ENCODE data around the gene TAF1C. TPM values are rescaled to one million over a fixed set of nuclear protein-coding genes. Genes with fewer than 3 reads are reported as not detected.
A peak's percentile ranks its signal among the peaks of the same experiment; 100 is the strongest.

The TAF1C gene
- total and polyA plus RNA-seq, 2 of the 4 experiments (the other 2 are of a cell fraction): 7.3 to 35.5 TPM

DNA sequence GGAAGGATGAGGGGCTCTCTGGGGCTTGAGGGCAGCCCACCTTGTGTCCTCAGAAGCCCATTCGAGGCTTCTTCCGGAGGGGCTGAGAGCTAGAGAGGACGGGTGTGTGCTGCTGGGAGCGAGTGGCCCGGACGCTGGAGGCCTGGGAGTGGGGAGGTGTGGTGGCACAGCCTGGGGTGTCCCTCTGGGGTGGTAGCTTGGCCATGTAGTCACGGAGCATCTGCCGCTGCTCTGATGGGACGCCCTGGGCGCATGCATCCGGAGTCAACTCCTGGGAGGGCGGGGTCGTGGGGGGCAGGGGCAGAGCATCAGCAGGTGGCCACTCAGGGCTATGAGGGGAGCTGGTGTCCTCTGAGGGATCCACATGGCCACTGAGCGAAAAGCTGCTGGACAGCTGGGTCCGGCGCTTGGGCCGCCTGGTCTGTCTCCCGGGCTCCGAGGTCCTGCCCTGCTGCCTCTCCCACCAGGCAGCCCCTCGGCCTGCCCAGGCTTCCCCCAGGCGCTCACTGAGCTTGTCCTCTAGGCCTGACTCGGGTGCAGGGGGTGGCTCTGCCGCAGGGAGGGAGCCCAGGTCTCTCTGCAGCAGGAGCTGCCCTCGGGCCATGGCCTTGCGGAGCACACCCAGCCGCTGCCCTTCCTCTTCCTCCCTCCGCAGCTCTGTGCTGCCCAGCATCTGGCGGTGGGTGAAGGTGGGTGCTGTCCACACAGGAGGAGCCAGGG lies 7.8 kb downstream of the TAF1C start (continued):
- no peak for TF ChIP-seq RCOR1 (IDR thresholded peaks at IDR 0.05; ENCODE audit: insufficient replicate concordance, low read length)

DNA sequence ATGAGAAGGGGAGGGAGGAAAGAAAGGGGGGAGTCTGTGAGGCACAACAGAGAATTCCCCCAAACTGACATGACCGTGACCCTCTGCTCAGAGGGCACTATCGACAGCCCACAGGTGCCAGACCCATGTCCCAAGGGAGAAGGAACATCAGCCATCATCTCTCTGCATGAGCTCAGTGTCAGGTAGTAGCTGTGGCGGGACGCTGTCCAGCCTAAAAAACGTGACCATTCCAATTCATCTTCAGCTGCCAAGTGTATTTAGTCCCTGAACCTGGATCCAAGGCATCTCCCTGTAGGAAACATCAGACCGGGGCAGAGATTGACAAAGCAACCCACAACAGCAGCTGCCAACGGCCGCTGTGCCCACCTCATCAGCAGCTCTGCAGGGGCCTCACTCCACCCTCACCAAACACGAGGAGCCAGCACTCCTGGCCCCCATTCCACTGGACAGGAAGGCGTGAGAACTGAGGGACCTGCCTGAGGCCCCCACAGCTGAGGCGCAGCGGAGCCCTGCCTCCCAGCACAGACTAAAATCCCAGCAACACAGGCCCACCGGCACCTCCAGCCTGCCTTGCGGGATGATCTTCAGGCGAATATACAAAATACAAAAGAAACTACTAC lies 8.6 kb downstream of the TAF1C start:
- H3K56ac ChIP-seq (ENCODE audit: extremely low read depth, insufficient read depth, low read length): no peak overlapping the region
- peak overlapping the region; percentile 57; the same call in 1 of the 2 replicates for H2BK120ac ChIP-seq (ENCODE audit: low read depth, low read length)
- H2BK15ac ChIP-seq (ENCODE audit: low read depth, low read length): no peak overlapping the region
- ChIA-PET POLR2A (ENCODE audit: unreplicated experiment) (interaction anchor here (0.8 kb wide), 1 partner anchor 129 kb away, joined by 3 read pairs; no protein-coding TSS in a partner anchor), CTCF (interaction anchor here (0.9 to 1.1 kb wide), 4 partner anchors 8 to 130 kb away, joined by 3 to 4 read pairs (median 3); partner anchors contain the start of genes MBTPS1 and TAF1C)
- H2AK5ac ChIP-seq (ENCODE audit: low read depth, low read length): peak overlapping the region; percentile 67; the same call in 1 of the 2 replicates
- no peak overlapping the region for H3K18ac ChIP-seq (ENCODE audit: low read depth, low read length)
- H2BK5ac ChIP-seq (ENCODE audit: low read depth, low read length, poor library complexity, severe bottlenecking): no peak overlapping the region
- no peak overlapping the region for H3K14ac ChIP-seq (replicated peaks; ENCODE audit: low read depth, low read length)
- WGBS, 2 experiments (ENCODE audit: extremely low coverage in 2 of 2, insufficient read length in 1 of 2): no CpG with 5 or more reads among the region's 15 CpGs
- ATAC-seq (ENCODE audit: low read depth) (no peak), DNase-seq (no peak)
- H2AK9ac ChIP-seq (replicated peaks; ENCODE audit: low read depth, low read length, poor library complexity): peak overlapping the region; percentile 8
- H3K23ac ChIP-seq (ENCODE audit: low read depth, low read length): no peak overlapping the region
- dilution Hi-C loops (cut with HindIII; ENCODE audit: low sequenced_read_pairs, unreplicated experiment): no loop called here
- H3K9me1 ChIP-seq (ENCODE audit: insufficient read depth, low read length): peaks cover 12% of the 10 kb centered on the region; the same call in 1 of the 2 replicates
- intact Hi-C loops (cut with micrococcal nuclease): loop anchor here (5.0 kb wide), 3 partner anchors 61 to 129 kb away; partner anchors contain the start of gene MBTPS1
- H2AFZ ChIP-seq (replicated peaks; ENCODE audit: low read length, poor library complexity): no peak overlapping the region
- no peaks in the 10 kb centered on the region for H3K9me3 ChIP-seq (ENCODE audit: control insufficient read depth, insufficient read depth, low read length)
- in situ Hi-C loops (cut with MboI; ENCODE audit: low sequenced_read_pairs): loop anchor here (5.0 to 10.0 kb wide), 2 partner anchors 91 to 213 kb away; partner anchors contain the start of gene NECAB2
- no peaks in the 10 kb centered on the region for H3K27me3 ChIP-seq (ENCODE audit: control insufficient read depth, insufficient read depth, low read length)
- peaks cover 44% of the 10 kb centered on the region for H3K36me3 ChIP-seq (ENCODE audit: control insufficient read depth, insufficient read depth, low read length)
- H3K4me2 ChIP-seq (ENCODE audit: low read depth, low read length): no peak overlapping the region
- H4K8ac ChIP-seq (ENCODE audit: low read depth in 2 of 2, low read length in 2 of 2): no peak overlapping the region
- H3K27ac ChIP-seq (ENCODE audit: insufficient read depth, low read length): peak overlapping the region; percentile 9; the same call in 1 of the 2 replicates
- no TSS peak for BruUV-seq (replicated peaks)
- peaks cover 15% of the 10 kb centered on the region for H3K4me1 ChIP-seq (ENCODE audit: control insufficient read depth, insufficient read depth, low read length)
- H3K9ac ChIP-seq (ENCODE audit: low read depth, low read length): no peak overlapping the region
- H4K5ac ChIP-seq (ENCODE audit: low read depth, low read length): no peak overlapping the region
- H2BK20ac ChIP-seq (ENCODE audit: low read depth, low read length): peak overlapping the region; percentile 62; the same call in 1 of the 2 replicates
- H4K91ac ChIP-seq (ENCODE audit: insufficient read depth, low read depth, low read length): 0 out of 2 replicates have a peak overlapping the region, but pooled peaks have one; percentile 2
- H3K4ac ChIP-seq (ENCODE audit: low read depth, low read length): peak overlapping the region; percentile 29; the same call in 1 of the 2 replicates
- no peak overlapping the region for H3K4me3 ChIP-seq (ENCODE audit: insufficient read depth, low read depth, low read length)
- TF ChIP-seq MAFK (IDR thresholded peaks at IDR 0.05; ENCODE audit: low read depth, low read length): no peak
- no peak for TF ChIP-seq RFX5 (IDR thresholded peaks at IDR 0.05; ENCODE audit: low read depth, low read length)
- no peak for TF ChIP-seq NFE2L2 (IDR thresholded peaks at IDR 0.05; ENCODE audit: low read depth, low read length)
- no peak; the same call in 1 of the 2 replicates for TF ChIP-seq BHLHE40 (IDR thresholded peaks at IDR 0.05; ENCODE audit: low read depth, low read length)
- TF ChIP-seq, protein P1, sequence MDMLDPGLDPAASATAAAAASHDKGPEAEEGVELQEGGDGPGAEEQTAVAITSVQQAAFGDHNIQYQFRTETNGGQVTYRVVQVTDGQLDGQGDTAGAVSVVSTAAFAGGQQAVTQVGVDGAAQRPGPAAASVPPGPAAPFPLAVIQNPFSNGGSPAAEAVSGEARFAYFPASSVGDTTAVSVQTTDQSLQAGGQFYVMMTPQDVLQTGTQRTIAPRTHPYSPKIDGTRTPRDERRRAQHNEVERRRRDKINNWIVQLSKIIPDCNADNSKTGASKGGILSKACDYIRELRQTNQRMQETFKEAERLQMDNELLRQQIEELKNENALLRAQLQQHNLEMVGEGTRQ (IDR thresholded peaks at IDR 0.05; ENCODE audit: low read depth, low read length): no peak
- TF ChIP-seq CEBPB (IDR thresholded peaks at IDR 0.05; ENCODE audit: low read depth, low read length): no peak
- TF ChIP-seq, protein P2, sequence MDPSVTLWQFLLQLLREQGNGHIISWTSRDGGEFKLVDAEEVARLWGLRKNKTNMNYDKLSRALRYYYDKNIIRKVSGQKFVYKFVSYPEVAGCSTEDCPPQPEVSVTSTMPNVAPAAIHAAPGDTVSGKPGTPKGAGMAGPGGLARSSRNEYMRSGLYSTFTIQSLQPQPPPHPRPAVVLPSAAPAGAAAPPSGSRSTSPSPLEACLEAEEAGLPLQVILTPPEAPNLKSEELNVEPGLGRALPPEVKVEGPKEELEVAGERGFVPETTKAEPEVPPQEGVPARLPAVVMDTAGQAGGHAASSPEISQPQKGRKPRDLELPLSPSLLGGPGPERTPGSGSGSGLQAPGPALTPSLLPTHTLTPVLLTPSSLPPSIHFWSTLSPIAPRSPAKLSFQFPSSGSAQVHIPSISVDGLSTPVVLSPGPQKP (IDR thresholded peaks at IDR 0.05; ENCODE audit: borderline replicate concordance, low read depth, low read length): no peak
- no peak for TF ChIP-seq CHD1 (IDR thresholded peaks at IDR 0.05; ENCODE audit: low read depth, low read length)
- TF ChIP-seq RAD21 (IDR thresholded peaks at IDR 0.05; ENCODE audit: low read length): no peak
- no peak for TF ChIP-seq MXI1 (IDR thresholded peaks at IDR 0.05; ENCODE audit: borderline replicate concordance, low read depth, low read length)
- no peak for TF ChIP-seq MAZ (IDR thresholded peaks at IDR 0.05; ENCODE audit: borderline replicate concordance, low read depth, low read length)
- TF ChIP-seq POLR2A (IDR thresholded peaks at IDR 0.05; ENCODE audit: low read depth, low read length): no peak
- H3K79me1 ChIP-seq (ENCODE audit: low read depth in 1 of 2, low read length in 2 of 2): peaks cover 3 to 27% of the 10 kb centered on the region in 2 experiments; a peak in 3 of 4 replicates
- H4K20me1 ChIP-seq (ENCODE audit: insufficient read depth, low read length): peaks cover 16% of the 10 kb centered on the region
